K562 (cell line): Measurements from ENCODE around the gene USP13. TPM values are rescaled to one million over a fixed set of nuclear protein-coding genes. Genes with fewer than 3 reads are reported as not detected.

Experiments
- ATAC-seq: fragments of 200-7000 bp; cut with Tn5 transposase; 3 replicates; pipeline ENCODE4 v1.9.1; 2020; ENCODE audit warnings: moderate library complexity
- BruUV-seq: library from RNA; stranded (reverse); fragments of 400-500 nt; replicated peaks from 2 replicates; lab custom pipeline; 2021; lab: Mats Ljungman, UMichigan
- CTCF ChIA-PET: fragments of 300-600 bp; formaldehyde crosslinking; extraction: SDS; loops from one replicate; lab custom pipeline; 2021; ENCODE audit warnings: low intra/inter-chr PET ratio; lab: Yijun Ruan, JAX
- POLR2A ChIA-PET: fragments of 300-600, 350-650 bp; sonication (Branson Sonifier 250); formaldehyde crosslinking; extraction: SDS; loops from one replicate; lab custom pipeline; 2021; ENCODE audit warnings: antibody characterized with exemption, inconsistent platforms; lab: Yijun Ruan, JAX
- DNase-seq, 4 experiments: peaks; one replicate each; pipeline versions ENCODE4 v3.0.0 to v3.0.0-alpha.2; 2011 to 2018; ENCODE audit warnings: low spot score in 3 of 4, mixed read lengths in 3 of 4; ENCODE audit errors: extremely low read depth in 1 of 4
- FAIRE-seq: peaks from 2 replicates; lab custom pipeline; 2011; peaks lifted over from hg19 to GRCh38; lab: Jason Lieb, UNC
- H2AFZ ChIP-seq: 2 replicates; pipeline ENCODE4 v1.6.0; 2011; ENCODE audit warnings: low read depth, low read length, control low read depth, inconsistent platforms
- H3K27ac ChIP-seq: fragments of 200-600 bp; 3 replicates; pipeline ENCODE4 v1.8.0; 2011; ENCODE audit warnings: low read depth, mild to moderate bottlenecking, control low read depth, inconsistent platforms, low read length, moderate library complexity, mixed read lengths; ENCODE audit errors: extremely low read depth
- H3K27me3 ChIP-seq, 2 experiments: fragments of 300-600 bp in 1 of 2; 2 replicates in 1 of 2; 3 replicates in 1 of 2; pipeline versions ENCODE4 v1.6.0 to v1.8.0; 2011; ENCODE audit warnings: inconsistent platforms in 2 of 2, low read length in 2 of 2, mild to moderate bottlenecking in 1 of 2, mixed read lengths in 1 of 2, moderate library complexity in 1 of 2; ENCODE audit not compliant: control insufficient read depth in 2 of 2, insufficient read depth in 2 of 2
- H3K36me3 ChIP-seq: fragments of 300-600 bp; 3 replicates; pipeline ENCODE4 v1.8.0; 2011; ENCODE audit warnings: mild to moderate bottlenecking, low read length, inconsistent platforms; ENCODE audit not compliant: control insufficient read depth, insufficient read depth
- H3K4me1 ChIP-seq, 2 experiments: fragments of 200-600 bp in 1 of 2; replicated peaks in 1 of 2; 2 replicates in 1 of 2; 3 replicates in 1 of 2; pipeline versions ENCODE4 v1.5.1 to v1.8.0; 2011; ENCODE audit warnings: inconsistent platforms in 2 of 2, low read length in 2 of 2, mild to moderate bottlenecking in 1 of 2, mixed read lengths in 1 of 2, moderate library complexity in 1 of 2; ENCODE audit not compliant: control insufficient read depth in 2 of 2, insufficient read depth in 2 of 2
- H3K4me2 ChIP-seq: 2 replicates; pipeline ENCODE4 v1.6.1; 2011; ENCODE audit warnings: low read length, control low read depth, inconsistent platforms, mixed read lengths; ENCODE audit not compliant: insufficient read depth
- H3K4me3 ChIP-seq: fragments of 200-600 bp; sonication (generic), shearing (Covaris generic); 2 replicates; pipeline ENCODE4 v1.5.1; 2016; ENCODE audit warnings: control low read depth, inconsistent platforms
- H3K79me2 ChIP-seq: fragments of 200-600 bp; 3 replicates; pipeline ENCODE4 v1.8.0; 2011; ENCODE audit warnings: low read length, inconsistent platforms; ENCODE audit not compliant: control insufficient read depth, insufficient read depth
- H3K9ac ChIP-seq, 2 experiments: 2 replicates each; pipeline versions ENCODE4 v1.6.0 to v1.6.1; 2011; ENCODE audit warnings: low read depth in 2 of 2, low read length in 2 of 2, control low read depth in 1 of 2, inconsistent platforms in 1 of 2, mild to moderate bottlenecking in 1 of 2, mixed read lengths in 1 of 2; ENCODE audit not compliant: insufficient read depth in 1 of 2
- H3K9me1 ChIP-seq: one replicate; pipeline ENCODE4 v1.6.0; 2011; ENCODE audit warnings: inconsistent platforms, mild to moderate bottlenecking, low read length, moderate library complexity; ENCODE audit not compliant: control insufficient read depth, insufficient read depth
- H3K9me3 ChIP-seq: replicated peaks from 2 replicates; pipeline ENCODE4 v1.5.1; 2011; ENCODE audit warnings: low read depth, low read length, inconsistent platforms; ENCODE audit not compliant: control insufficient read depth, insufficient read depth
- H4K20me1 ChIP-seq: replicated peaks from 2 replicates; pipeline ENCODE4 v1.6.1; 2011; ENCODE audit warnings: low read length, inconsistent platforms, mixed read lengths; ENCODE audit not compliant: control insufficient read depth, insufficient read depth
- CREB3 ChIP-seq: fragments of 450-650 bp; conservative IDR thresholded peaks from 2 replicates; pipeline ENCODE4 v1.6.1; 2016; ENCODE audit warnings: missing genetic modification characterization, low read depth, mild to moderate bottlenecking, missing compliant biosample characterization, moderate library complexity
- NONO ChIP-seq, 2 experiments: fragments of 200-400 bp in 1 of 2; fragments of 450-650 bp in 1 of 2; formaldehyde crosslinking in 1 of 2; IDR thresholded peaks; 2 replicates each; pipeline ENCODE4 v1.6.1; 2017; ENCODE audit warnings: low read depth in 2 of 2, mild to moderate bottlenecking in 2 of 2, moderate library complexity in 2 of 2, low read length in 1 of 2
- NR2F6 ChIP-seq: fragments of 450-650 bp; formaldehyde crosslinking; IDR thresholded peaks from 2 replicates; pipeline ENCODE4 v1.4.0; 2020; ENCODE audit warnings: mild to moderate bottlenecking
- POLR2G ChIP-seq: fragments of 200-400 bp; formaldehyde crosslinking; IDR thresholded peaks from 2 replicates; pipeline ENCODE4 v1.6.1; 2017; ENCODE audit warnings: low read depth, mild to moderate bottlenecking, antibody characterized with exemption, low read length, moderate library complexity
- ZNF3 ChIP-seq: fragments of 250-450 bp; sonication (Bioruptor Pico); IDR thresholded peaks from 2 replicates; pipeline ENCODE4 v1.5.0; 2021; ENCODE audit warnings: mild to moderate bottlenecking, moderate library complexity
- ZNF316 ChIP-seq: fragments of 450-650 bp; IDR thresholded peaks from 2 replicates; pipeline ENCODE4 v1.6.1; 2016
- ZNF79 ChIP-seq: fragments of 250-450 bp; sonication (Bioruptor Pico); IDR thresholded peaks from 2 replicates; pipeline ENCODE4 v1.4.0; 2020; ENCODE audit warnings: low read depth, mild to moderate bottlenecking, moderate library complexity
- WGBS: fragments of 100-300 bp; shearing (Covaris generic); methylation state at CpG from one replicate; pipeline ENCODE4 v1.1.6; 2016; ENCODE audit warnings: low coverage, mixed read lengths; ENCODE audit not compliant: insufficient coverage; ENCODE audit errors: missing lambda C conversion rate; 5-methylcytosine and 5-hydroxymethylcytosine counted together
- in situ Hi-C: fragments of 300-500 bp; cut with MboI; formaldehyde crosslinking; loops from 4 replicates; pipeline ENCODE4 v1.15.0; 2018; ENCODE audit warnings: inconsistent platforms, mixed read lengths
- intact Hi-C: fragments of 100-400 bp; cut with micrococcal nuclease; formaldehyde crosslinking; loops from 2 replicates; pipeline ENCODE4 v1.14.2; 2022
- polyA plus RNA-seq, 8 experiments: library from polyadenylated mRNA; depleted of rRNA in 4 of 8; stranded (reverse) in 5 of 8; unstranded in 3 of 8; fragments of >200 nt; fragmentation: Nextera tagmentation in 2 of 8; fragmentation: Illumina TruSeq in 1 of 8; extraction: Ambion mirVana in 2 of 8; extraction: Trizol in 1 of 8; gene quantifications; 2 replicates each; pipeline versions ENCODE4 v1.2.1 to v1.2.3, GENCODE V29; 2011 to 2014; ENCODE audit warnings: inconsistent platforms in 1 of 8, missing spikeins in 1 of 8
- total RNA-seq, 7 experiments: library from RNA; depleted of rRNA in 6 of 7; stranded (reverse); fragments of >200 nt in 6 of 7; fragmentation: Illumina TruSeq in 2 of 7; extraction: Trizol in 2 of 7; gene quantifications; 2 replicates each; pipeline versions ENCODE4 v1.2.1 to v1.2.3, GENCODE V29; 2011 to 2021; ENCODE audit warnings: low replicate concordance in 1 of 7
- TF ChIP-seq, protein P1 (sequence below): sonication (generic); formaldehyde crosslinking; IDR thresholded peaks from 2 replicates; pipeline ENCODE4 v1.8.0; 2022; ENCODE audit warnings: mild to moderate bottlenecking, missing genetic modification reagents

The USP13 gene
- total and polyA plus RNA-seq, 9 of the 15 experiments (the other 6 are each of a cell fraction or from before 2014, with no cell fraction given) = 0.11 to 2.3 (median 0.51) TPM

- TF ChIP-seq, protein P1, sequence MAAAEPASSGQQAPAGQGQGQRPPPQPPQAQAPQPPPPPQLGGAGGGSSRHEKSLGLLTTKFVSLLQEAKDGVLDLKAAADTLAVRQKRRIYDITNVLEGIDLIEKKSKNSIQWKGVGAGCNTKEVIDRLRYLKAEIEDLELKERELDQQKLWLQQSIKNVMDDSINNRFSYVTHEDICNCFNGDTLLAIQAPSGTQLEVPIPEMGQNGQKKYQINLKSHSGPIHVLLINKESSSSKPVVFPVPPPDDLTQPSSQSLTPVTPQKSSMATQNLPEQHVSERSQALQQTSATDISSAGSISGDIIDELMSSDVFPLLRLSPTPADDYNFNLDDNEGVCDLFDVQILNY (CRISPR knock-in tag) = no peak
- TF ChIP-seq ZNF3 (CRISPR knock-in tag) (no peak), ZNF79 (CRISPR knock-in tag) (no peak)
Measured at GRCh38 chr3:179765396-179765795, 112.6 kb downstream of the USP13 start (continued).

DNA sequence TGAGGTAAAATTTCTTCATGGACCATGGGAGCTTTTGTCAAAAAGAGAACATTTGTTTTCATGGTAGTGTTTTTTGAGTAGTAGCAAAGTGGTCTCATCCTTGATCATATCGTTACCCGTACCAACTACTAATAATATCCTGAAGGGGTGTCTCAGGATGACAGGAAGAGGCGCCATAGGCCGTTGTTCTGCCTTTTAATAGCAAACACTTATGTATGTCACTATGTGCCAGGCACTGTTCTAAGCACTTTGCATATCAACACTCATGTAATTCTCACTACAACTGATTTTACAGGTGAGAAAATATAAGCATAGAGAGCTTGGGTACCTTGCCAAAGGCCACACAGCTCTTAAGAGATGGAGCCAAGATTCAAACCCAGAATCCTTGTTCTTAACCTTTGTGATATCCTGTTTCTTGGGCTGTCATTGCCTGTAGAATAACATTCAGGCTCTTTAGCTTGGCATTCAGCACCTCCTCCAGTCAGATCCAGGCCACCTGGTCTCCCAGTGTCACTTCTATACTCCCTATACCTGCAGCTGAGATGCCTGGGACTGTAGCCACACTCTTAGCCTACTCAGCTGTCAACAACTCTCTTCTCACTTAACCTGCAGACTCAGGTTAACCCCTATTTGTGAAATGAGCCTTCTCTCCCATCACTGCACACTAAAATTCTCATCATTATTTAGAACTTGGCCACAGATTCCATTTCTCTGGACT lies 113.7 kb downstream of the USP13 start:
- no peak for TF ChIP-seq ZNF316
- TF ChIP-seq POLR2G = no peak
- TF ChIP-seq NR2F6 = no peak
- TF ChIP-seq CREB3 (tag) = no peak
- no peak for TF ChIP-seq NONO (IDR thresholded peaks at IDR 0.05; ENCODE audit: low read depth in 2 of 2, low read length in 1 of 2)
- CTCF ChIA-PET = no interaction called here
- WGBS = 2% methylated on average over 4 of the region's 4 CpGs
- H3K4me1 ChIP-seq = no peaks in the 10 kb centered on the region
- BruUV-seq = no TSS peak
- no peak overlapping the region for H3K9ac ChIP-seq
- H2AFZ ChIP-seq = no peak overlapping the region
- intact Hi-C loops (loop anchor here (5.0 kb wide), 1 partner anchor 831 kb away; no protein-coding TSS in a partner anchor), in situ Hi-C loops (no loop called here)
- H3K9me1 ChIP-seq = no peaks in the 10 kb centered on the region
- no peak overlapping the region for H3K27ac ChIP-seq
- no peaks in the 10 kb centered on the region for H3K36me3 ChIP-seq
- DNase-seq = no peak
- no peak overlapping the region for H3K4me2 ChIP-seq
- H3K27me3 ChIP-seq = no peaks in the 10 kb centered on the region
- FAIRE-seq = no peak
- ATAC-seq = no peak
- no peaks in the 10 kb centered on the region for H3K9me3 ChIP-seq
- no peak overlapping the region for H3K4me3 ChIP-seq
- no peaks in the 10 kb centered on the region for H3K79me2 ChIP-seq
- POLR2A ChIA-PET = interaction anchor here (0.6 kb wide), 2 partner anchors 245 to 363 kb away, joined by 3 to 5 read pairs; no protein-coding TSS in a partner anchor
- no peaks in the 10 kb centered on the region for H4K20me1 ChIP-seq
